ENCODE results near the gene TSC1. TPM values are rescaled to one million over a fixed set of nuclear protein-coding genes. Genes with fewer than 3 reads are reported as not detected.

The TSC1 gene
- polyA plus RNA-seq, 3 donors = 3.3 to 43.0 (median 5.8) TPM

GRCh38 chr9:132942541-132943182 lies 1.8 kb downstream of the TSC1 start:
- H3K9me3 ChIP-seq (replicated peaks in 1 of 2; ENCODE audit: control insufficient read depth in 1 of 2, insufficient read depth in 1 of 2, low read length in 2 of 2) = no peaks in the 10 kb centered on the region
- no peak for DNase-seq
- no peak overlapping the region for H3K27ac Mint-ChIP-seq
- H3K36me3 Mint-ChIP-seq = peaks cover 3 to 5% of the 10 kb centered on the region in 2 donors
- H3K27me3 ChIP-seq (ENCODE audit: control insufficient read depth in 2 of 2, insufficient read depth in 2 of 2, low read length in 2 of 2) = no peaks in the 10 kb centered on the region
- intact Hi-C loops (cut with micrococcal nuclease) = loop anchor here in 1 of 2 donors (10.0 kb wide), 1 partner anchor 392 kb away; the partner anchor contains the start of gene SURF6
- H3K4me1 ChIP-seq (ENCODE audit: control insufficient read depth in 1 of 2, insufficient read depth in 2 of 2, low read length in 2 of 2) = peaks cover 16 to 20% of the 10 kb centered on the region in 2 donors
- peaks cover 33% of the 10 kb centered on the region for H4K20me1 ChIP-seq (ENCODE audit: insufficient read depth, low read length)
- peaks cover 69% of the 10 kb centered on the region for H3K79me2 ChIP-seq (ENCODE audit: insufficient read depth, low read length)
- peaks cover 20% of the 10 kb centered on the region for H3K4me1 Mint-ChIP-seq
- H3K4me3 Mint-ChIP-seq = no peak overlapping the region
- H3K4me3 ChIP-seq (replicated peaks in 1 of 3; ENCODE audit: low read depth in 2 of 3, low read length in 3 of 3) = no peak overlapping the region
- H3K36me3 ChIP-seq (replicated peaks in 1 of 2; ENCODE audit: control insufficient read depth in 1 of 2, insufficient read depth in 2 of 2, low read length in 2 of 2) = no peaks in the 10 kb centered on the region
- TF ChIP-seq CTCF (IDR thresholded peaks at IDR 0.05) = no peak
- no peak overlapping the region for H2AFZ ChIP-seq (ENCODE audit: insufficient read depth, low read depth, low read length, poor library complexity, severe bottlenecking)
- H3K27ac ChIP-seq (ENCODE audit: low read depth in 1 of 2, low read length in 2 of 2) = no peak overlapping the region
- no CpG with 5 or more reads among the region's 5 CpGs for WGBS (ENCODE audit: insufficient coverage)
- no peak overlapping the region for H3K9ac ChIP-seq (ENCODE audit: insufficient read depth, low read length, poor library complexity, severe bottlenecking)
- H3K27me3 Mint-ChIP-seq (ENCODE audit: low read depth in 3 of 3) = peaks cover 0 to 1% (median 0%) of the 10 kb centered on the region in 3 donors
- peaks cover 0 to 2% (median 0%) of the 10 kb centered on the region in 7 donors for H3K9me3 Mint-ChIP-seq
- H3K4me2 ChIP-seq (replicated peaks; ENCODE audit: extremely low read depth, low read length, poor library complexity, severe bottlenecking) = no peak overlapping the region

- H2AFZ ChIP-seq (ENCODE audit: insufficient read depth, low read depth, low read length, poor library complexity, severe bottlenecking) = no peak overlapping the region
- H3K36me3 ChIP-seq (replicated peaks in 1 of 2; ENCODE audit: control insufficient read depth in 1 of 2, insufficient read depth in 2 of 2, low read length in 2 of 2) = peaks cover 2 to 12% of the 10 kb centered on the region in 2 donors
- peaks cover 12 to 13% of the 10 kb centered on the region in 2 donors for H3K36me3 Mint-ChIP-seq
- H3K27ac ChIP-seq (ENCODE audit: low read depth in 1 of 2, low read length in 2 of 2) = no peak overlapping the region
- peaks cover 90% of the 10 kb centered on the region for H3K79me2 ChIP-seq (ENCODE audit: insufficient read depth, low read length)
- no CpG with 5 or more reads among the region's 1 CpG for WGBS (ENCODE audit: insufficient coverage)
- H3K27me3 Mint-ChIP-seq (ENCODE audit: low read depth in 3 of 3) = no peaks in the 10 kb centered on the region
- no peak overlapping the region for H3K4me3 ChIP-seq (replicated peaks in 1 of 3; ENCODE audit: low read depth in 2 of 3, low read length in 3 of 3)
- H3K27me3 ChIP-seq (ENCODE audit: control insufficient read depth in 2 of 2, insufficient read depth in 2 of 2, low read length in 2 of 2) = no peaks in the 10 kb centered on the region
- H3K9me3 ChIP-seq (replicated peaks in 1 of 2; ENCODE audit: control insufficient read depth in 1 of 2, insufficient read depth in 1 of 2, low read length in 2 of 2) = no peaks in the 10 kb centered on the region
- no peak overlapping the region for H3K27ac Mint-ChIP-seq
- peaks cover 56% of the 10 kb centered on the region for H4K20me1 ChIP-seq (ENCODE audit: insufficient read depth, low read length)
- TF ChIP-seq CTCF (IDR thresholded peaks at IDR 0.05) = no peak
- H3K4me1 Mint-ChIP-seq = peaks cover 18% of the 10 kb centered on the region
- DNase-seq = no peak
- H3K9ac ChIP-seq (ENCODE audit: insufficient read depth, low read length, poor library complexity, severe bottlenecking) = no peak overlapping the region
- no peak overlapping the region for H3K4me3 Mint-ChIP-seq
- no peaks in the 10 kb centered on the region for H3K9me3 Mint-ChIP-seq
- peaks cover 11 to 12% of the 10 kb centered on the region in 2 donors for H3K4me1 ChIP-seq (ENCODE audit: control insufficient read depth in 1 of 2, insufficient read depth in 2 of 2, low read length in 2 of 2)
- intact Hi-C loops (cut with micrococcal nuclease) = no loop called here
- no peak overlapping the region for H3K4me2 ChIP-seq (replicated peaks; ENCODE audit: extremely low read depth, low read length, poor library complexity, severe bottlenecking)
Observed at GRCh38 chr9:132939169-132939568, 5.2 kb downstream of the TSC1 start.
